GM12878 (cell line): ENCODE measurements around the gene CELSR2. TPM values are rescaled to one million over a fixed set of nuclear protein-coding genes. Genes with fewer than 3 reads are reported as not detected.

Source experiments
- ATAC-seq: fragments of 200-7000 bp; cut with Tn5 transposase; 3 replicates; pipeline ENCODE4 v1.9.1; 2020; ENCODE audit warnings: mild to moderate bottlenecking, moderate library complexity
- BruUV-seq: library from RNA; stranded (reverse); fragments of 400-500 nt; replicated peaks from 2 replicates; lab custom pipeline; 2021; lab: Mats Ljungman, UMichigan
- CTCF ChIA-PET: fragments of 300-600 bp; sonication (Branson Sonifier 250); formaldehyde crosslinking; extraction: SDS; loops from one replicate; lab custom pipeline; 2021; ENCODE audit warnings: inconsistent platforms; lab: Yijun Ruan, JAX
- POLR2A ChIA-PET: fragments of 350-600 bp; formaldehyde crosslinking; extraction: SDS; loops from one replicate; lab custom pipeline; 2021; ENCODE audit warnings: inconsistent platforms; lab: Charles Lee
- RAD21 ChIA-PET: fragments of 300-600 bp; sonication (Branson Sonifier 250); formaldehyde crosslinking; loops from one replicate; lab custom pipeline; 2023; ENCODE audit warnings: antibody characterized with exemption; ENCODE audit not compliant: unreplicated experiment; lab: Charles Lee
- SMC1A ChIA-PET: fragments of 300-600 bp; sonication (Branson Sonifier 250); formaldehyde crosslinking; loops from one replicate; lab custom pipeline; 2023; ENCODE audit not compliant: unreplicated experiment, uncharacterized antibody; lab: Charles Lee
- DNase-seq: peaks from one replicate; pipeline ENCODE4 v3.0.0-alpha.2; 2011; ENCODE audit warnings: low read depth, low spot score
- FAIRE-seq: peaks from 3 replicates; lab custom pipeline; 2011; peaks lifted over from hg19 to GRCh38; lab: Jason Lieb, UNC
- H2AFZ ChIP-seq: 2 replicates; pipeline ENCODE4 v1.6.0; 2011; ENCODE audit warnings: low read depth, low read length, control low read depth; ENCODE audit not compliant: control insufficient read depth
- H3K27ac ChIP-seq: 2 replicates; pipeline ENCODE4 v1.5.1; 2011; ENCODE audit warnings: control low read depth; ENCODE audit not compliant: control insufficient read depth, insufficient read depth
- H3K27me3 ChIP-seq, 2 experiments: replicated peaks in 1 of 2; 2 replicates each; pipeline versions ENCODE4 v1.6.0 to v1.6.1; 2011; ENCODE audit warnings: low read length in 1 of 2; ENCODE audit not compliant: control insufficient read depth in 2 of 2, insufficient read depth in 2 of 2
- H3K36me3 ChIP-seq, 2 experiments: 2 replicates each; pipeline ENCODE4 v1.5.1; 2011; ENCODE audit warnings: low read length in 1 of 2; ENCODE audit not compliant: control insufficient read depth in 2 of 2, insufficient read depth in 2 of 2
- H3K4me1 ChIP-seq: 2 replicates; pipeline ENCODE4 v1.6.1; 2011; ENCODE audit warnings: mild to moderate bottlenecking, low read length, moderate library complexity, mixed read lengths; ENCODE audit not compliant: control insufficient read depth, insufficient read depth
- H3K4me2 ChIP-seq: 2 replicates; pipeline ENCODE4 v1.6.0; 2011; ENCODE audit warnings: control low read depth; ENCODE audit not compliant: control insufficient read depth, insufficient read depth
- H3K4me3 ChIP-seq: fragments of 200-600 bp; sonication (generic); 2 replicates; pipeline ENCODE4 v1.5.1; 2016
- H3K79me2 ChIP-seq: 2 replicates; pipeline ENCODE4 v1.6.0; 2011; ENCODE audit warnings: low read length; ENCODE audit not compliant: control insufficient read depth, insufficient read depth
- H3K9ac ChIP-seq: 2 replicates; pipeline ENCODE4 v1.8.0; 2011; ENCODE audit warnings: low read length, control low read depth, mixed read lengths; ENCODE audit not compliant: control insufficient read depth, insufficient read depth
- H3K9me3 ChIP-seq: replicated peaks from 3 replicates; pipeline ENCODE4 v1.5.1; 2011; ENCODE audit warnings: mild to moderate bottlenecking, low read length; ENCODE audit not compliant: control insufficient read depth, insufficient read depth
- H4K20me1 ChIP-seq: 2 replicates; pipeline ENCODE4 v1.6.0; 2011; ENCODE audit not compliant: control insufficient read depth, insufficient read depth
- FOXK2 ChIP-seq: fragments of 450-650 bp; IDR thresholded peaks from 2 replicates; pipeline ENCODE4 v1.6.1; 2017; ENCODE audit warnings: mild to moderate bottlenecking, moderate library complexity
- HDGF ChIP-seq: fragments of 450-650 bp; IDR thresholded peaks from 2 replicates; pipeline ENCODE4 v1.6.1; 2016; ENCODE audit warnings: antibody characterized with exemption
- JUNB ChIP-seq: IDR thresholded peaks from 2 replicates; pipeline ENCODE4 v1.6.1; 2016; ENCODE audit warnings: antibody characterized with exemption, mild to moderate bottlenecking
- KAT2A ChIP-seq: conservative IDR thresholded peaks from 2 replicates; pipeline ENCODE4 v1.6.1; 2011; ENCODE audit warnings: low read depth, low read length; ENCODE audit not compliant: control insufficient read depth
- LARP7 ChIP-seq: fragments of 450-650 bp; IDR thresholded peaks from 2 replicates; pipeline ENCODE4 v1.6.1; 2017; ENCODE audit warnings: mild to moderate bottlenecking
- MTA3 ChIP-seq: IDR thresholded peaks from 2 replicates; pipeline ENCODE4 v1.6.1; 2012; ENCODE audit warnings: low read length, inconsistent platforms, borderline replicate concordance
- RUNX3 ChIP-seq: IDR thresholded peaks from 2 replicates; pipeline ENCODE4 v1.6.1; 2012; ENCODE audit warnings: low read length, inconsistent platforms
- TAF1 ChIP-seq: IDR thresholded peaks from 2 replicates; pipeline ENCODE4 v1.6.1; 2011; ENCODE audit warnings: mild to moderate bottlenecking, low read depth, low read length, borderline replicate concordance
- ZNF207 ChIP-seq: fragments of 450-650 bp; IDR thresholded peaks from 2 replicates; pipeline ENCODE4 v1.6.1; 2014; ENCODE audit warnings: antibody characterized with exemption, mild to moderate bottlenecking, borderline replicate concordance
- ZSCAN29 ChIP-seq: fragments of 450-650 bp; IDR thresholded peaks from 2 replicates; pipeline ENCODE4 v1.6.1; 2017; ENCODE audit warnings: mild to moderate bottlenecking, moderate library complexity
- WGBS: methylation state at CpG from one replicate; pipeline ENCODE4 v1.1.6; 2016; ENCODE audit warnings: low lambda C conversion rate; ENCODE audit not compliant: insufficient replicate concordance, insufficient coverage; ENCODE audit errors: missing lambda C conversion rate; 5-methylcytosine and 5-hydroxymethylcytosine counted together
- in situ Hi-C: fragments of 300-500 bp; cut with MboI; formaldehyde crosslinking; loops from 9 replicates; pipeline ENCODE4 v1.14.3; 2018; ENCODE audit warnings: mixed read lengths
- intact Hi-C: fragments of 100-400 bp; cut with micrococcal nuclease; formaldehyde crosslinking; loops from one replicate; pipeline ENCODE4 v1.14.2; 2022; ENCODE audit not compliant: unreplicated experiment
- polyA plus RNA-seq, 11 experiments: library from polyadenylated mRNA; depleted of rRNA in 4 of 11; unstranded in 6 of 11; stranded (reverse) in 5 of 11; fragments of >200 nt; fragmentation: Nextera tagmentation in 4 of 11; fragmentation: Illumina TruSeq in 1 of 11; extraction: Ambion mirVana in 4 of 11; extraction: Trizol in 1 of 11; gene quantifications; 1 replicate in 1 of 11; 2 replicates in 10 of 11; pipeline versions ENCODE4 v1.2.1 to v1.2.3, GENCODE V29; 2011 to 2016; ENCODE audit warnings: inconsistent platforms in 2 of 11, missing spikeins in 2 of 11, low read depth in 1 of 11
- total RNA-seq, 4 experiments: library from RNA; depleted of rRNA in 3 of 4; stranded (reverse); fragments of >200 nt in 3 of 4; fragmentation: Illumina TruSeq in 1 of 4; extraction: Trizol in 1 of 4; gene quantifications; 2 replicates each; pipeline versions ENCODE4 v1.2.1 to v1.2.3, GENCODE V29; 2013 to 2021
- TF ChIP-seq, protein P1 (sequence below): fragments of 450-650 bp; IDR thresholded peaks from 2 replicates; pipeline ENCODE4 v1.6.1; 2016; ENCODE audit warnings: mild to moderate bottlenecking
- TF ChIP-seq, protein P2 (sequence below): fragments of 450-650 bp; IDR thresholded peaks from 2 replicates; pipeline ENCODE4 v1.6.1; 2017; ENCODE audit warnings: antibody characterized with exemption, mild to moderate bottlenecking, moderate library complexity
- TF ChIP-seq, protein P3 (sequence below): fragments of 450-650 bp; IDR thresholded peaks from 2 replicates; pipeline ENCODE4 v1.6.1; 2017; ENCODE audit warnings: borderline replicate concordance
- TF ChIP-seq, protein P4 (sequence below): fragments of 450-650 bp; IDR thresholded peaks from 2 replicates; pipeline ENCODE4 v1.6.1; 2014; ENCODE audit warnings: mild to moderate bottlenecking

Gene CELSR2
- total and polyA plus RNA-seq, 10 of the 15 experiments (the other 5 are each of a cell fraction or from before 2014, with no cell fraction given): under 0.01 to 0.15 (median 0.04) TPM; not detected in 2

DNA sequence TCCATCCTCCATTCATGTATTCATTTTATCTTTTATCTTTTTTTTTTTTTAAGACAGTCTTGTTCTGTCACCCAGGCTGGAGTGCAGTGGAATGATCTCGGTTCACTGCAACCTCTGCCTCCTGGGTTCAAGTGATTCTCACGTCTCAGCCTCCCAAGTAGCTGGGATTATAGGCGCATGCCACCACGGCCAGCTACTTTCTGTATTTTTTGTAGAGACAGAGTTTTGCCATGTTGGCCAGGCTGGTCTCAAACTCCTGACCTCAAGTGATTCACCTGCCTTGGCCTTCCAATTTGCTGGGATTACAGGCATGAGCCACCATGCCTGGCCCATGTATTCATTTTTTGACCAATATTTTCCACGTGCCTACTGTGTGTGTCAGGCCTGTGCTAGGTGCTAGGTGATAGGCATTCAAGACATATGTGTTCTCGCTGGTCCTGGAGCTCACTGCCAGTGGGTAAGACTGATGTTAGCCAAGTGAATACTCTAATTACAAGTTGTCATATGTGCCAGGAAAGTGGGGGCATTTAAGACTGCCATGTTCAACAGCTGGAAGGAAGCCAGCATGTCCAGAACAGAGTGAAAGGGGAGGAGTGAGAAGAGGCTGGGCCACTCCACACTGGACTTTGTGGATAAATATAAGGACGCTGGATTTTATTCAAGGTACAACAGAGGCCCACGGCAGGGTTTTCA, 5.3 kb upstream of the CELSR2 start:
- Histone ChIP-seq H2AFZ (no peak overlapping the region), H3K4me2 (no peak overlapping the region), H3K27me3 (no peaks in the 10 kb centered on the region; a peak in 3 of 4 replicates), H3K9ac (no peak overlapping the region), H3K4me3 (no peak overlapping the region), H3K4me1 (no peaks in the 10 kb centered on the region), H3K79me2 (no peaks in the 10 kb centered on the region), H4K20me1 (no peaks in the 10 kb centered on the region), H3K27ac (no peak overlapping the region), H3K36me3 (peaks cover under 1 to 2% of the 10 kb centered on the region in 2 experiments; a peak in 2 of 4 replicates), H3K9me3 (no peaks in the 10 kb centered on the region)
- BruUV-seq: no TSS peak
- ChIA-PET POLR2A (interaction anchor here (0.5 to 1.7 kb wide), 3 partner anchors 12 to 167 kb away, joined by 3 to 6 read pairs (median 5); no protein-coding TSS in a partner anchor), SMC1A (no interaction called here), RAD21 (no interaction called here), CTCF (interaction anchor here (0.6 kb wide), 2 partner anchors 255 to 503 kb away, joined by 3 read pairs; no protein-coding TSS in a partner anchor)
- intact Hi-C loops (no loop called here), in situ Hi-C loops (no loop called here)
- FAIRE-seq (no peak), ATAC-seq (no peak), DNase-seq (no peak)
- TF ChIP-seq KAT2A: no peak
- TF ChIP-seq JUNB: no peak
- TF ChIP-seq RUNX3: no peak
- TF ChIP-seq, protein P1, sequence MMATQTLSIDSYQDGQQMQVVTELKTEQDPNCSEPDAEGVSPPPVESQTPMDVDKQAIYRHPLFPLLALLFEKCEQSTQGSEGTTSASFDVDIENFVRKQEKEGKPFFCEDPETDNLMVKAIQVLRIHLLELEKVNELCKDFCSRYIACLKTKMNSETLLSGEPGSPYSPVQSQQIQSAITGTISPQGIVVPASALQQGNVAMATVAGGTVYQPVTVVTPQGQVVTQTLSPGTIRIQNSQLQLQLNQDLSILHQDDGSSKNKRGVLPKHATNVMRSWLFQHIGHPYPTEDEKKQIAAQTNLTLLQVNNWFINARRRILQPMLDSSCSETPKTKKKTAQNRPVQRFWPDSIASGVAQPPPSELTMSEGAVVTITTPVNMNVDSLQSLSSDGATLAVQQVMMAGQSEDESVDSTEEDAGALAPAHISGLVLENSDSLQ: no peak
- TF ChIP-seq, protein P2, sequence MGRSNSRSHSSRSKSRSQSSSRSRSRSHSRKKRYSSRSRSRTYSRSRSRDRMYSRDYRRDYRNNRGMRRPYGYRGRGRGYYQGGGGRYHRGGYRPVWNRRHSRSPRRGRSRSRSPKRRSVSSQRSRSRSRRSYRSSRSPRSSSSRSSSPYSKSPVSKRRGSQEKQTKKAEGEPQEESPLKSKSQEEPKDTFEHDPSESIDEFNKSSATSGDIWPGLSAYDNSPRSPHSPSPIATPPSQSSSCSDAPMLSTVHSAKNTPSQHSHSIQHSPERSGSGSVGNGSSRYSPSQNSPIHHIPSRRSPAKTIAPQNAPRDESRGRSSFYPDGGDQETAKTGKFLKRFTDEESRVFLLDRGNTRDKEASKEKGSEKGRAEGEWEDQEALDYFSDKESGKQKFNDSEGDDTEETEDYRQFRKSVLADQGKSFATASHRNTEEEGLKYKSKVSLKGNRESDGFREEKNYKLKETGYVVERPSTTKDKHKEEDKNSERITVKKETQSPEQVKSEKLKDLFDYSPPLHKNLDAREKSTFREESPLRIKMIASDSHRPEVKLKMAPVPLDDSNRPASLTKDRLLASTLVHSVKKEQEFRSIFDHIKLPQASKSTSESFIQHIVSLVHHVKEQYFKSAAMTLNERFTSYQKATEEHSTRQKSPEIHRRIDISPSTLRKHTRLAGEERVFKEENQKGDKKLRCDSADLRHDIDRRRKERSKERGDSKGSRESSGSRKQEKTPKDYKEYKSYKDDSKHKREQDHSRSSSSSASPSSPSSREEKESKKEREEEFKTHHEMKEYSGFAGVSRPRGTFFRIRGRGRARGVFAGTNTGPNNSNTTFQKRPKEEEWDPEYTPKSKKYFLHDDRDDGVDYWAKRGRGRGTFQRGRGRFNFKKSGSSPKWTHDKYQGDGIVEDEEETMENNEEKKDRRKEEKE: no peak
- TF ChIP-seq ZNF207: no peak
- no peak for TF ChIP-seq HDGF
- TF ChIP-seq MTA3: no peak
- TF ChIP-seq LARP7: no peak
- no peak for TF ChIP-seq TAF1
- TF ChIP-seq ZSCAN29: no peak
- no peak for TF ChIP-seq FOXK2
- TF ChIP-seq, protein P3, sequence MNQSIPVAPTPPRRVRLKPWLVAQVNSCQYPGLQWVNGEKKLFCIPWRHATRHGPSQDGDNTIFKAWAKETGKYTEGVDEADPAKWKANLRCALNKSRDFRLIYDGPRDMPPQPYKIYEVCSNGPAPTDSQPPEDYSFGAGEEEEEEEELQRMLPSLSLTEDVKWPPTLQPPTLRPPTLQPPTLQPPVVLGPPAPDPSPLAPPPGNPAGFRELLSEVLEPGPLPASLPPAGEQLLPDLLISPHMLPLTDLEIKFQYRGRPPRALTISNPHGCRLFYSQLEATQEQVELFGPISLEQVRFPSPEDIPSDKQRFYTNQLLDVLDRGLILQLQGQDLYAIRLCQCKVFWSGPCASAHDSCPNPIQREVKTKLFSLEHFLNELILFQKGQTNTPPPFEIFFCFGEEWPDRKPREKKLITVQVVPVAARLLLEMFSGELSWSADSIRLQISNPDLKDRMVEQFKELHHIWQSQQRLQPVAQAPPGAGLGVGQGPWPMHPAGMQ: no peak
- TF ChIP-seq, protein P4, sequence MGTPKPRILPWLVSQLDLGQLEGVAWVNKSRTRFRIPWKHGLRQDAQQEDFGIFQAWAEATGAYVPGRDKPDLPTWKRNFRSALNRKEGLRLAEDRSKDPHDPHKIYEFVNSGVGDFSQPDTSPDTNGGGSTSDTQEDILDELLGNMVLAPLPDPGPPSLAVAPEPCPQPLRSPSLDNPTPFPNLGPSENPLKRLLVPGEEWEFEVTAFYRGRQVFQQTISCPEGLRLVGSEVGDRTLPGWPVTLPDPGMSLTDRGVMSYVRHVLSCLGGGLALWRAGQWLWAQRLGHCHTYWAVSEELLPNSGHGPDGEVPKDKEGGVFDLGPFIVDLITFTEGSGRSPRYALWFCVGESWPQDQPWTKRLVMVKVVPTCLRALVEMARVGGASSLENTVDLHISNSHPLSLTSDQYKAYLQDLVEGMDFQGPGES: no peak
- 60% methylated on average over 8 of the region's 8 CpGs for WGBS
